BJ (cell line): ENCODE measurements around the gene TPT1. TPM values are rescaled to one million over a fixed set of nuclear protein-coding genes. Genes with fewer than 3 reads are reported as not detected.

Experiments
- CTCF ChIA-PET: fragments of 350-600 bp; formaldehyde crosslinking; extraction: SDS; loops from one replicate; lab custom pipeline; 2021; ENCODE audit warnings: antibody characterized with exemption, inconsistent platforms; lab: Yijun Ruan, JAX
- POLR2A ChIA-PET: fragments of 300-600 bp; sonication (Branson Sonifier 250); formaldehyde crosslinking; extraction: SDS; loops from one replicate; lab custom pipeline; 2021; ENCODE audit warnings: antibody characterized with exemption; lab: Charles Lee
- DNase-seq: peaks from one replicate; pipeline ENCODE4 v3.0.0-alpha.2; 2011; ENCODE audit warnings: low read depth
- H3K27me3 ChIP-seq: 2 replicates; pipeline ENCODE4 v1.6.0; 2011; ENCODE audit warnings: low read length; ENCODE audit not compliant: control insufficient read depth, insufficient read depth
- H3K36me3 ChIP-seq: 2 replicates; pipeline ENCODE4 v1.5.1; 2011; ENCODE audit warnings: low read length; ENCODE audit not compliant: control insufficient read depth, insufficient read depth
- H3K4me3 ChIP-seq: 2 replicates; pipeline ENCODE4 v1.5.1; 2011; ENCODE audit warnings: low read depth, mild to moderate bottlenecking, control low read depth, low read length
- polyA plus RNA-seq: library from polyadenylated mRNA; depleted of rRNA; stranded (reverse); fragments of >200 nt; gene quantifications from 2 replicates; pipeline ENCODE4 v1.2.3, GENCODE V29; 2011
- TF ChIP-seq, protein P1 (sequence below): IDR thresholded peaks from 2 replicates; pipeline ENCODE4 v1.5.1; 2011; ENCODE audit warnings: low read depth, mild to moderate bottlenecking, control low read depth, inconsistent platforms, low read length, moderate library complexity; ENCODE audit not compliant: insufficient read depth

Gene TPT1
- polyA plus RNA-seq, 1 experiment: 2,445 TPM

DNA sequence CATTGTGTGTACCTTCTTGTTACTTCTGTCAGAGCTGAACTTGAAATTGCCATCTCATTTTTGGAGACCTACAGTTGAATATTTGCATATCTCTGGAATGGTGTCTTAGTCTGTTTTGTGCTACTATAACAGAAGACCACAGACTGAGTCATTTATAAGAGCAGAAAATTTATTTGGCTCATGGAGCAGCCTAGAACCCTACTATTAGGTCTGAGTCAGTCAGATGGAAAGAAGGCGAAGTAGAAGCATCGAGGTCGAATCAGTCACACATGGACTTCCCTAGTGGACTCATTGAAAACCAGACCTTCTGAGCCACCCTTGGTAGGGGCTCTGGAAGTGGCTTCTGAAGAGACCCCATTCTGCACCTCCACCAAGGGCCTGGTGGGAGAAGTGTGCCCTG lies 33.9 kb upstream of the TPT1 start:
- DNase-seq: no peak
- ChIA-PET CTCF (interaction anchor here (1.1 kb wide), 1 partner anchor 12 kb away, joined by 3 read pairs; no protein-coding TSS in a partner anchor), POLR2A (no interaction called here)
- TF ChIP-seq, protein P1, sequence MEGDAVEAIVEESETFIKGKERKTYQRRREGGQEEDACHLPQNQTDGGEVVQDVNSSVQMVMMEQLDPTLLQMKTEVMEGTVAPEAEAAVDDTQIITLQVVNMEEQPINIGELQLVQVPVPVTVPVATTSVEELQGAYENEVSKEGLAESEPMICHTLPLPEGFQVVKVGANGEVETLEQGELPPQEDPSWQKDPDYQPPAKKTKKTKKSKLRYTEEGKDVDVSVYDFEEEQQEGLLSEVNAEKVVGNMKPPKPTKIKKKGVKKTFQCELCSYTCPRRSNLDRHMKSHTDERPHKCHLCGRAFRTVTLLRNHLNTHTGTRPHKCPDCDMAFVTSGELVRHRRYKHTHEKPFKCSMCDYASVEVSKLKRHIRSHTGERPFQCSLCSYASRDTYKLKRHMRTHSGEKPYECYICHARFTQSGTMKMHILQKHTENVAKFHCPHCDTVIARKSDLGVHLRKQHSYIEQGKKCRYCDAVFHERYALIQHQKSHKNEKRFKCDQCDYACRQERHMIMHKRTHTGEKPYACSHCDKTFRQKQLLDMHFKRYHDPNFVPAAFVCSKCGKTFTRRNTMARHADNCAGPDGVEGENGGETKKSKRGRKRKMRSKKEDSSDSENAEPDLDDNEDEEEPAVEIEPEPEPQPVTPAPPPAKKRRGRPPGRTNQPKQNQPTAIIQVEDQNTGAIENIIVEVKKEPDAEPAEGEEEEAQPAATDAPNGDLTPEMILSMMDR: no peak
- H3K27me3 ChIP-seq: no peaks in the 10 kb centered on the region
- H3K4me3 ChIP-seq: no peak overlapping the region
- no peaks in the 10 kb centered on the region; the same call in 1 of the 2 replicates for H3K36me3 ChIP-seq

DNA sequence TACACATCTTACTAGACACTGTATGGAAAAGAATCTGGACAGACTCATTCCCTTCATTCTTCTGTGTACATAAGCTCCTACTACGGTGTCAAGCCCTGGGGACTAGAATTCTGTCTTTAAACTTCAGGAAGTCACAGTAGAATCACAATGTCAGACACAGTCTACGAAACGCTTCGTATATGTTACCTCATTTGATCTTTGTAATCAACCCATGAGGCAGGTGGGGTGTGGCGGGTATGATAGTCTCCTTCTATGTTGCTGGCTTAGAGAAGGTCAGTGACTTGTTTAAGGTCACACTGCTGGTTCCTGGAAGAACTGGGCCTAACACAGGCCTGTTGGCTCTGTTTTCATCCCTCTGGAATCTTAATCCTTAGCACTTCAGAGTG lies 32.2 kb upstream of the TPT1 start:
- ChIA-PET CTCF (no interaction called here), POLR2A (interaction anchor here (0.6 kb wide), 1 partner anchor 593 kb away, joined by 3 read pairs; no protein-coding TSS in a partner anchor)
- H3K36me3 ChIP-seq: no peaks in the 10 kb centered on the region; the same call in 1 of the 2 replicates
- DNase-seq: no peak
- no peak overlapping the region for H3K4me3 ChIP-seq
- H3K27me3 ChIP-seq: no peaks in the 10 kb centered on the region
- TF ChIP-seq, protein P1: no peak

DNA sequence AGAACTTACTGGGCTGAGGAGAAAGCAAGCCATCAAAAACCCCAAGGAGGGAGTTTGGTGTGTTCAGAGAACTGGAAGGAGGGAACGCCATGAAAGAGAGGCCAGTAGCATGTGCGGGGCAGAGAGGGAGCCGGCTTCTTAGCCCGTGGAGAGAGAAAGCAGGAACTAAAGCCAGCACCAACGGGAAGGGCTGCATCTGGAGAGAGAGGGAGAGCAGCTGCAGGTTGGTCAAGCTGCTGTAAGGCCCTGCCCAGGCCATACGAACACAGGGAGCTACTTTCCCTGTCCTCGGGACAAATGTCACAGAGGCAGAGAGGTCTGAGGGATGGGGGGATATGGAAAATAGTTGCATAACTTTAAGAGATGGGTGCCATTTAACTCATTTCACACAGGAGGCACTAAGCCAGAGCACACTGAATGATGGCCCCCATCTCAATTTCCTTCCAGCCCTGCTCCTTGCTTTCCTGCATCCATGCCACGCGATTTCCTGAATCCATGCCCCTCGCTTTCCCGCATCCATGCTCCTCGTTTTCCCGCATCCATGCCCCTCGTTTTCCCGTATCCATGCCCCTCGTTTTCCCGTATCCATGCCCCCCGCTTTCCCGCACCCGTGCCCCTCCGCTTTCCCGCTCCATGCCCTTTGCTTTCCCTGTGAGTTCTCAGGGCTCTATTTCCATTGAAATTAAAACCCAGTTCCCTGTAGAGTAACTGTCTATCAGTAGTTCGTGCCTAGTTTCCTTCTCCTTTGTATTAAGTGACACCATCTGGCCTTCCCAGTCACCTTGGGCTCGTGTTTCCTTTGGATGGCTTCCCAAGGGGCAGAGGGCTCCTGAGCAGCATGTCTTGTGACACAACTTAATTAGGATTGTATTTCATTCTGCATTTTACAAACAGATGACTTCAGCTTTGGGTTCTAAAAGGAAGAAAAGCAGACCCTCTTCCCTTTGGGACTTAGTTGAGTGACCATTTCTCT lies 31.5 kb upstream of the TPT1 start:
- TF ChIP-seq, protein P1: no peak
- Histone ChIP-seq H3K4me3 (no peak overlapping the region), H3K36me3 (no peaks in the 10 kb centered on the region; the same call in 1 of the 2 replicates), H3K27me3 (no peaks in the 10 kb centered on the region)
- CTCF ChIA-PET: interaction anchor here (1.2 to 5.0 kb wide), 6 partner anchors 16 to 150 kb away, joined by 3 to 45 read pairs (median 5); no protein-coding TSS in a partner anchor
- DNase-seq: no peak
- POLR2A ChIA-PET: interaction anchor here (0.6 kb wide), 1 partner anchor 593 kb away, joined by 3 read pairs; no protein-coding TSS in a partner anchor

DNA sequence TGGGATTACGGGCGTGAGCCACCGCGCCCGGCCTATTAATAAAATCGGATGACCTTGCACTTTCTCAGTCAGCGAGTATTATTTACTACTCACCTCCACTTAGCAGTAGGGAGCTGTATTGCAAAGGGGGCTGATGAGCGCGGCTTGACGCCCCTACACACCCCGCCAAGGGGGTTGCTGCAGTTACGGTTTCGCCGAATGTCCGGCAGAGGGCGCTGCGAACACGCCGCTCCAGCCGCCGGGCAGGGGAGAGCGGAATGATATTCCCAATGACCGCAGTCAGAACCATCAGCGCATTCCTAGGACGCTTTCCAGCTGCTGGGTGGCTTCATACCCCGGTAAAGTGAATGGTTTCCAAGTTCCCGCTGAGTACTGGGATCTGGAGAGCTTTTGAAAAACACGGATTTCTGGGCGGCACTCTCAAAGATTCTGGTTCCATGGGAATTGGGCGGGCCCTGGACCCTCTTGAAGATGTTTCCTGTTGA lies 30.0 kb upstream of the TPT1 start:
- no peak overlapping the region for H3K4me3 ChIP-seq
- POLR2A ChIA-PET: no interaction called here
- CTCF ChIA-PET: interaction anchor here (0.7 to 5.0 kb wide), 26 partner anchors 9 to 1447 kb away, joined by 3 to 45 read pairs (median 4); partner anchors contain the start of gene SLC25A30
- H3K36me3 ChIP-seq: no peaks in the 10 kb centered on the region; the same call in 1 of the 2 replicates
- DNase-seq: no peak
- TF ChIP-seq, protein P1: peak; percentile 95
- H3K27me3 ChIP-seq: no peaks in the 10 kb centered on the region

DNA sequence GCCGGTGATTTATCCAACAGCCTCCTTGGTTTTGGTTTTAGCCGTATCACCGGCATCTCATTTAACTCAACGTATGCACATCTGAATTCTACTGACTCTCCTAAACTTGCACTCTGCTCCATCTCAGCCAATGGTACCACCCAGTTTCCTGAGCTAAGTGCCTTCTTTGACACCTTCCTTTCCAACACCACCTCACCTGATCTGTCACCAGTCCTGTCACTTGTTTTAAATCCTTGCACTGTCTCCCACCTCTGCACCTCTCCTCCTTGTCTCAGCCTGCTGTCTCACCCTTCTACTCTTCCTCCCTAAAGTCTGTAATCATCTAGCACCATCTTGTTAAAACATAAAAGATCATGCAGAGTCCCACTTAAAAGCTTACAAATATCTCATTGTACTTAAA lies 28.1 kb upstream of the TPT1 start:
- H3K4me3 ChIP-seq: no peak overlapping the region
- ChIA-PET POLR2A (no interaction called here), CTCF (interaction anchor here (0.6 to 5.0 kb wide), 3 partner anchors 20 to 28 kb away, joined by 3 to 45 read pairs (median 3); partner anchors contain the start of gene TPT1)
- H3K27me3 ChIP-seq: no peaks in the 10 kb centered on the region
- TF ChIP-seq, protein P1: no peak
- DNase-seq: no peak
- H3K36me3 ChIP-seq: no peaks in the 10 kb centered on the region; the same call in 1 of the 2 replicates
